Osteocyte (in vitro differentiated cells): ENCODE results near the gene ZNF536. TPM values are rescaled to one million over a fixed set of nuclear protein-coding genes. Genes with fewer than 3 reads are reported as not detected.

Source experiments
- DNase-seq: peaks from one replicate; pipeline ENCODE4 v3.0.0; 2021; ENCODE audit warnings: mixed read lengths; ENCODE audit not compliant: unreplicated experiment; ENCODE audit errors: extremely low spot score
- H3K27ac Mint-ChIP-seq: one replicate; pipeline ENCODE4 v1.8.0; 2021; ENCODE audit warnings: mild to moderate bottlenecking, mixed read lengths; ENCODE audit not compliant: unreplicated experiment
- H3K27me3 Mint-ChIP-seq: one replicate; pipeline ENCODE4 v1.8.0; 2021; ENCODE audit warnings: mixed read lengths; ENCODE audit not compliant: unreplicated experiment
- H3K36me3 Mint-ChIP-seq: one replicate; pipeline ENCODE4 v1.8.0; 2021; ENCODE audit warnings: mixed read lengths; ENCODE audit not compliant: unreplicated experiment
- H3K4me1 Mint-ChIP-seq: one replicate; pipeline ENCODE4 v1.8.0; 2021; ENCODE audit warnings: mixed read lengths; ENCODE audit not compliant: unreplicated experiment
- H3K4me3 Mint-ChIP-seq: one replicate; pipeline ENCODE4 v1.8.0; 2021; ENCODE audit warnings: mild to moderate bottlenecking, moderate library complexity, mixed read lengths; ENCODE audit not compliant: unreplicated experiment
- H3K9me3 Mint-ChIP-seq: one replicate; pipeline ENCODE4 v1.8.0; 2021; ENCODE audit warnings: mixed read lengths; ENCODE audit not compliant: unreplicated experiment
- CTCF ChIP-seq: fragments of 200-600 bp; sonication (generic); IDR thresholded peaks from 2 replicates; pipeline ENCODE4 v1.5.0; 2021; ENCODE audit warnings: antibody characterized with exemption, mild to moderate bottlenecking, moderate library complexity
- total RNA-seq: library from RNA; stranded (reverse); gene quantifications from 2 replicates; pipeline ENCODE4 v1.2.1, GENCODE V29; 2021

The ZNF536 gene
- total RNA-seq, 1 donor from 2014 or later = not detected

- Mint-ChIP-seq H3K27ac (no peak overlapping the region), H3K4me3 (no peak overlapping the region), H3K36me3 (no peaks in the 10 kb centered on the region), H3K4me1 (no peaks in the 10 kb centered on the region), H3K27me3 (no peaks in the 10 kb centered on the region), H3K9me3 (peaks cover 17% of the 10 kb centered on the region)
- no peak for DNase-seq
- TF ChIP-seq CTCF = no peak
Observed at GRCh38 chr19:30450100-30450499, 77.9 kb downstream of the ZNF536 start.

- DNase-seq = no peak
- no peaks in the 10 kb centered on the region for H3K36me3 Mint-ChIP-seq
- H3K9me3 Mint-ChIP-seq = peaks cover 17% of the 10 kb centered on the region
- H3K4me3 Mint-ChIP-seq = no peak overlapping the region
- no peaks in the 10 kb centered on the region for H3K27me3 Mint-ChIP-seq
- H3K4me1 Mint-ChIP-seq = no peaks in the 10 kb centered on the region
- no peak overlapping the region for H3K27ac Mint-ChIP-seq
- TF ChIP-seq CTCF = no peak
Observed at GRCh38 chr19:30450835-30451321, 78.7 kb downstream of the ZNF536 start.

- no peak for DNase-seq
- H3K4me1 Mint-ChIP-seq = no peaks in the 10 kb centered on the region
- H3K36me3 Mint-ChIP-seq = no peaks in the 10 kb centered on the region
- peaks cover 11% of the 10 kb centered on the region for H3K9me3 Mint-ChIP-seq
- TF ChIP-seq CTCF = no peak
- no peak overlapping the region for H3K4me3 Mint-ChIP-seq
- no peaks in the 10 kb centered on the region for H3K27me3 Mint-ChIP-seq
- H3K27ac Mint-ChIP-seq = no peak overlapping the region
Observed at GRCh38 chr19:30452931-30453330, 80.7 kb downstream of the ZNF536 start.

GRCh38 chr19:30453743-30454142 is 81.6 kb downstream of the ZNF536 start:
- Mint-ChIP-seq H3K4me1 (no peaks in the 10 kb centered on the region), H3K27ac (no peak overlapping the region), H3K4me3 (no peak overlapping the region), H3K27me3 (no peaks in the 10 kb centered on the region), H3K36me3 (no peaks in the 10 kb centered on the region), H3K9me3 (peaks cover 10% of the 10 kb centered on the region)
- DNase-seq = no peak
- no peak for TF ChIP-seq CTCF

GRCh38 chr19:30455881-30456280 is 83.7 kb downstream of the ZNF536 start:
- no peak for DNase-seq
- H3K27ac Mint-ChIP-seq = no peak overlapping the region
- H3K9me3 Mint-ChIP-seq = peaks cover 4% of the 10 kb centered on the region
- H3K4me1 Mint-ChIP-seq = no peaks in the 10 kb centered on the region
- no peaks in the 10 kb centered on the region for H3K27me3 Mint-ChIP-seq
- no peak for TF ChIP-seq CTCF
- H3K4me3 Mint-ChIP-seq = no peak overlapping the region
- no peaks in the 10 kb centered on the region for H3K36me3 Mint-ChIP-seq
